MM.1S (cell line): ENCODE data around the gene DHRS3.

Experiments used
- DNase-seq: peaks from one replicate; pipeline ENCODE4 v3.0.0-alpha.2; 2015
- H2AFZ ChIP-seq: fragments of 300-600 bp; sonication (generic); 2 replicates; pipeline ENCODE4 v1.6.0; 2016; ENCODE audit warnings: antibody characterized with exemption, low read length
- H3F3A ChIP-seq: fragments of 300-600 bp; sonication (generic); 2 replicates; pipeline ENCODE4 v1.6.1; 2016; ENCODE audit warnings: mild to moderate bottlenecking, antibody characterized with exemption, low read length, moderate library complexity, mixed read lengths; ENCODE audit not compliant: insufficient read depth
- H3K27ac ChIP-seq: fragments of 300-600 bp; sonication (generic); 2 replicates; pipeline ENCODE4 v1.5.1; 2016; ENCODE audit warnings: mild to moderate bottlenecking, low read length
- H3K27me3 ChIP-seq: fragments of 300-600 bp; sonication (generic); replicated peaks from 2 replicates; pipeline ENCODE4 v1.6.0; 2016; ENCODE audit warnings: low read length; ENCODE audit not compliant: insufficient read depth
- H3K36me3 ChIP-seq: fragments of 300-600 bp; sonication (generic); replicated peaks from 2 replicates; pipeline ENCODE4 v1.6.1; 2016; ENCODE audit warnings: mild to moderate bottlenecking, low read length, mixed read lengths; ENCODE audit not compliant: insufficient read depth
- H3K4me1 ChIP-seq: fragments of 300-600 bp; sonication (generic); 2 replicates; pipeline ENCODE4 v1.6.1; 2016; ENCODE audit warnings: low read length, mixed read lengths
- H3K4me2 ChIP-seq: fragments of 300-600 bp; sonication (generic); 2 replicates; pipeline ENCODE4 v1.6.0; 2016; ENCODE audit warnings: low read depth, low read length
- H3K4me3 ChIP-seq: fragments of 300-600 bp; sonication (generic); 2 replicates; pipeline ENCODE4 v1.5.1; 2016; ENCODE audit warnings: low read length, mixed read lengths
- H3K79me2 ChIP-seq: fragments of 300-600 bp; sonication (generic); 2 replicates; pipeline ENCODE4 v1.6.1; 2016; ENCODE audit warnings: mixed run types, low read length, mixed read lengths
- H3K9ac ChIP-seq: fragments of 300-600 bp; sonication (generic); 2 replicates; pipeline ENCODE4 v1.6.1; 2016; ENCODE audit warnings: low read length, mixed read lengths
- H3K9me2 ChIP-seq: fragments of 300-600 bp; sonication (generic); replicated peaks from 2 replicates; pipeline ENCODE4 v1.6.1; 2016; ENCODE audit warnings: mild to moderate bottlenecking, low read length, mixed read lengths; ENCODE audit not compliant: insufficient read depth
- H3K9me3 ChIP-seq: fragments of 300-600 bp; sonication (generic); replicated peaks from 2 replicates; pipeline ENCODE4 v1.6.1; 2016; ENCODE audit warnings: mild to moderate bottlenecking, low read length, mixed read lengths; ENCODE audit not compliant: insufficient read depth
- H4K20me1 ChIP-seq: fragments of 300-600 bp; sonication (generic); 2 replicates; pipeline ENCODE4 v1.6.1; 2016; ENCODE audit warnings: mild to moderate bottlenecking, low read length, moderate library complexity, mixed read lengths; ENCODE audit not compliant: insufficient read depth
- CTCF ChIP-seq: fragments of 300-600 bp; sonication (generic); IDR thresholded peaks from 2 replicates; pipeline ENCODE4 v1.5.1; 2016; ENCODE audit warnings: antibody characterized with exemption, low read length, mixed read lengths
- EZH2 ChIP-seq: fragments of 300-600 bp; sonication (generic); optimal IDR thresholded peaks from 2 replicates; pipeline ENCODE3; 2017; ENCODE audit warnings: low read depth, mild to moderate bottlenecking, antibody characterized with exemption, low read length, mixed read lengths
- EZH2phosphoT487 ChIP-seq: fragments of 300-600 bp; sonication (generic); IDR thresholded peaks from 2 replicates; pipeline ENCODE4 v1.6.1; 2018; ENCODE audit warnings: antibody characterized with exemption, low read length

Gene DHRS3

GRCh38 chr1:12519693-12520364 is 98.2 kb downstream of the DHRS3 start:
- Histone ChIP-seq H3K79me2 (no peaks in the 10 kb centered on the region), H3F3A (no peaks in the 10 kb centered on the region), H3K27me3 (no peaks in the 10 kb centered on the region), H3K4me1 (no peaks in the 10 kb centered on the region), H4K20me1 (no peaks in the 10 kb centered on the region), H2AFZ (no peak overlapping the region), H3K9me3 (no peaks in the 10 kb centered on the region), H3K9me2 (no peaks in the 10 kb centered on the region), H3K4me2 (no peak overlapping the region), H3K27ac (no peak overlapping the region), H3K9ac (no peak overlapping the region), H3K36me3 (no peaks in the 10 kb centered on the region), H3K4me3 (no peak overlapping the region)
- no peak for DNase-seq
- TF ChIP-seq CTCF = no peak

GRCh38 chr1:12518931-12519692 is 98.9 kb downstream of the DHRS3 start:
- H3K79me2 ChIP-seq = no peaks in the 10 kb centered on the region
- H3K4me1 ChIP-seq = no peaks in the 10 kb centered on the region
- no peaks in the 10 kb centered on the region for H3K27me3 ChIP-seq
- no peak overlapping the region for H3K4me3 ChIP-seq
- no peak overlapping the region for H2AFZ ChIP-seq
- H3K9me2 ChIP-seq = no peaks in the 10 kb centered on the region
- H3K27ac ChIP-seq = no peak overlapping the region
- H3K4me2 ChIP-seq = no peak overlapping the region
- TF ChIP-seq EZH2phosphoT487 (no peak), CTCF (no peak), EZH2 (no peak)
- no peak for DNase-seq
- H3K36me3 ChIP-seq = no peaks in the 10 kb centered on the region
- no peaks in the 10 kb centered on the region for H3F3A ChIP-seq
- H3K9me3 ChIP-seq = no peaks in the 10 kb centered on the region
- H3K9ac ChIP-seq = no peak overlapping the region
- H4K20me1 ChIP-seq = no peaks in the 10 kb centered on the region
